Measurements from ENCODE around the gene JPT2.

Gene JPT2

GRCh38 chr16:1740234-1740633, 62.2 kb downstream of the JPT2 start:
- Histone ChIP-seq H3K4me3 (ENCODE audit: insufficient read depth, low read length, poor library complexity, severe bottlenecking) (no peak overlapping the region), H3K9me3 (ENCODE audit: insufficient read depth, low read length) (peaks cover 4% of the 10 kb centered on the region; the same call in 1 of the 2 replicates), H3K79me2 (ENCODE audit: insufficient read depth, low read length) (no peaks in the 10 kb centered on the region), H3K9me2 (replicated peaks; ENCODE audit: insufficient read depth, low read length) (no peaks in the 10 kb centered on the region), H3K36me3 (ENCODE audit: low read length) (no peaks in the 10 kb centered on the region), H3K27me3 (ENCODE audit: low read length) (no peaks in the 10 kb centered on the region), H3K27ac (ENCODE audit: low read depth, low read length) (no peak overlapping the region), H3K9ac (ENCODE audit: low read length) (no peak overlapping the region), H4K20me1 (ENCODE audit: low read depth, low read length) (no peaks in the 10 kb centered on the region), H3F3A (ENCODE audit: insufficient read depth) (peaks cover 12% of the 10 kb centered on the region), H2AFZ (ENCODE audit: low read depth, low read length, severe bottlenecking) (no peak overlapping the region), H3K4me2 (ENCODE audit: low read depth, low read length, poor library complexity, severe bottlenecking) (no peak overlapping the region)
- no peak for TF ChIP-seq CTCF (IDR thresholded peaks at IDR 0.05; ENCODE audit: insufficient read depth, low read length, poor library complexity, severe bottlenecking)
- TF ChIP-seq EZH2phosphoT487 (conservative IDR thresholded peaks at IDR 0.05; ENCODE audit: low read length), result no peak

GRCh38 chr16:1740781-1741490, 62.9 kb downstream of the JPT2 start:
- Histone ChIP-seq H3K27ac (ENCODE audit: low read depth, low read length) (no peak overlapping the region), H3K36me3 (ENCODE audit: low read length) (no peaks in the 10 kb centered on the region), H3K27me3 (ENCODE audit: low read length) (no peaks in the 10 kb centered on the region), H3K9ac (ENCODE audit: low read length) (no peak overlapping the region), H2AFZ (ENCODE audit: low read depth, low read length, severe bottlenecking) (no peak overlapping the region), H4K20me1 (ENCODE audit: low read depth, low read length) (no peaks in the 10 kb centered on the region), H3K4me3 (ENCODE audit: insufficient read depth, low read length, poor library complexity, severe bottlenecking) (no peak overlapping the region), H3F3A (ENCODE audit: insufficient read depth) (peaks cover 12% of the 10 kb centered on the region), H3K4me2 (ENCODE audit: low read depth, low read length, poor library complexity, severe bottlenecking) (no peak overlapping the region), H3K9me2 (replicated peaks; ENCODE audit: insufficient read depth, low read length) (no peaks in the 10 kb centered on the region), H3K79me2 (ENCODE audit: insufficient read depth, low read length) (no peaks in the 10 kb centered on the region), H3K9me3 (ENCODE audit: insufficient read depth, low read length) (peaks cover 4% of the 10 kb centered on the region; the same call in 1 of the 2 replicates)
- no peak for TF ChIP-seq CTCF (IDR thresholded peaks at IDR 0.05; ENCODE audit: insufficient read depth, low read length, poor library complexity, severe bottlenecking)
- TF ChIP-seq EZH2phosphoT487 (conservative IDR thresholded peaks at IDR 0.05; ENCODE audit: low read length), result no peak

- Histone ChIP-seq H2AFZ (ENCODE audit: low read depth, low read length, severe bottlenecking) (no peak overlapping the region), H3K9me2 (replicated peaks; ENCODE audit: insufficient read depth, low read length) (no peaks in the 10 kb centered on the region), H3K4me2 (ENCODE audit: low read depth, low read length, poor library complexity, severe bottlenecking) (no peak overlapping the region), H4K20me1 (ENCODE audit: low read depth, low read length) (no peaks in the 10 kb centered on the region), H3K9me3 (ENCODE audit: insufficient read depth, low read length) (peaks cover 4% of the 10 kb centered on the region; the same call in 1 of the 2 replicates), H3F3A (ENCODE audit: insufficient read depth) (peaks cover 9% of the 10 kb centered on the region; the same call in 1 of the 2 replicates), H3K9ac (ENCODE audit: low read length) (no peak overlapping the region), H3K36me3 (ENCODE audit: low read length) (no peaks in the 10 kb centered on the region), H3K27me3 (ENCODE audit: low read length) (no peaks in the 10 kb centered on the region), H3K79me2 (ENCODE audit: insufficient read depth, low read length) (no peaks in the 10 kb centered on the region), H3K4me3 (ENCODE audit: insufficient read depth, low read length, poor library complexity, severe bottlenecking) (no peak overlapping the region), H3K27ac (ENCODE audit: low read depth, low read length) (no peak overlapping the region)
- no peak for TF ChIP-seq EZH2phosphoT487 (conservative IDR thresholded peaks at IDR 0.05; ENCODE audit: low read length)
- TF ChIP-seq CTCF (IDR thresholded peaks at IDR 0.05; ENCODE audit: insufficient read depth, low read length, poor library complexity, severe bottlenecking), result no peak
These were observed 63.6 kb downstream of the JPT2 start for GRCh38 chr16:1741553-1742165.

All from SU-DHL-6 (cell line).